IPS-18a (cell line): ENCODE results near the gene ALS2.
"Not testable (repeated sequence)": the region's sequence is repeated elsewhere in the genome, so short reads cannot be mapped to it uniquely, and the experiment has no call there.

Source experiments
- H3K27ac ChIP-seq: one replicate; pipeline ENCODE4 v1.5.1; 2013; ENCODE audit warnings: low read length
- H3K27me3 ChIP-seq: one replicate; pipeline ENCODE4 v1.6.1; 2013; ENCODE audit warnings: mild to moderate bottlenecking, low read length; ENCODE audit not compliant: control insufficient read depth, insufficient read depth
- H3K36me3 ChIP-seq: one replicate; pipeline ENCODE4 v1.6.1; 2013; ENCODE audit warnings: low read depth, low read length; ENCODE audit not compliant: control insufficient read depth
- H3K4me1 ChIP-seq: one replicate; pipeline ENCODE4 v1.6.1; 2013; ENCODE audit warnings: low read depth, low read length; ENCODE audit not compliant: control insufficient read depth
- H3K4me3 ChIP-seq: one replicate; pipeline ENCODE4 v1.5.1; 2013; ENCODE audit warnings: low read length
- H3K9ac ChIP-seq: one replicate; pipeline ENCODE4 v1.6.1; 2013; ENCODE audit warnings: mild to moderate bottlenecking, low read length, moderate library complexity
- H3K9me3 ChIP-seq: one replicate; pipeline ENCODE4 v1.6.1; 2013; ENCODE audit warnings: low read depth, low read length; ENCODE audit not compliant: control insufficient read depth

ALS2 gene

DNA sequence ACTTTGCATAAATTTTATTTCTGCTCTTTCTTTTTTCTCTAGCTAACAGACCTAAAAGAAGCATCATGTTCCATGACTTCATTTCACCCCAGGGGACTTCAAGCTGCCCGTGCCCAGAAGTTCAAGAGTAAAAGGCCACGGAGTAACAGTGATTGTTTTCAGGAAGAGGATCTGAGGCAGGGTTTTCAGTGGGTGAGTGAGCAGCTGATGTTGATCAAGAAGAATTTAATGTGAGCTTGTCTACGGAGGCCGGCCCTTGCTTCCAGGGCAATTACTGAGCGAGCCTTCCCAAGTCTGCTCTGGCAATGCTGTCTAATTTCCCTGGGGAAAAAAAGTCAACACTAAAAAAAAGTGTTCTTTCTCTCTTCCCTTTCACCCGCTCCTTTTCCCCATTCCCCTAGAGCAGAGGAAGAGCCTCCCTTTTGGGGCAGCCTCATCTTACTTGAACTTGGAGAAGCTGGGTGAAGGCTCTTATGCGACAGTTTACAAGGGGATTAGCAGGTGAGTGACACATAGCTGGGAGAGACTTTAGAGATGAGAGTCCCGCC, 26.8 kb upstream of the ALS2 start:
- H3K27ac ChIP-seq, result no peak overlapping the region
- no peaks in the 10 kb centered on the region for H3K27me3 ChIP-seq
- no peak overlapping the region for H3K4me3 ChIP-seq
- H3K9me3 ChIP-seq, result no peaks in the 10 kb centered on the region
- H3K36me3 ChIP-seq, result no peaks in the 10 kb centered on the region
- peaks cover 13% of the 10 kb centered on the region for H3K4me1 ChIP-seq
- H3K9ac ChIP-seq, result no peak overlapping the region

DNA sequence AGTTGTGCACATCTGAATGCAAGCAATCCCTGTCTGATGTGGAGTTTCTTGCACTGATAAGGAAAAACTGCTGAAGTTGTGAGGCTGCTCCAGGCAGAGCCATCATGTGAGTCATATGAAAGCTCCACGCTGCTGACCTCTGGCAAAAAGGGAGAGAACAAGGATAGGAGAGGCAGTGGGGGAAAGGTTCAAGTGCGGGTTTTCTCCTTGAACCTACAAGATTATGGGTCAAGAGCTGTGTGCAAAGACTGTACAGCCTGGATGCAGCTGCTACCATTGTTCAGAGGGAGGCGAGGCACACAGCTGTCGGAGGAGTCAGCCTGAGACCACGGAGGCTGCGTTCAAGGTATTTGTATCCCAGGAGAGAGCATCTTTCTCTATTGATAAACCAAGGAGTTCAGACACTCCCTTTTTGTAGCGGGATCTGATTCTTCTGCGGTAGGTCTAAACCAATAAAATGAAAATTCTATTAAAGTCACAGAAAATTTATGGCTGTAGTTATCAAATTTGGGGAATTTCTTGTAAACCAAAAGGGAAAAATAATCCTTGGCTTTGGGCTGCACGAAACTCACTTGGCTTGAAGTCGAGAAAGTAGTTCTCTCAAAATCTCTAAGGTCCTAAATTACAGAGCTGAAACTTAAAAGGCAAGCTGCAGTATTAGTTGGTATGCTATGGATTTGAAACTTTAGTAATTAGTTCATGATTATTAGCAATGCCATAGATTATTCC, 25.9 kb upstream of the ALS2 start, which contains the start of gene CDK15:
TSS of gene CDK15 (plus strand) at position 96 of the 729 bp plus-strand sequence. CDS start at position 224, 128 bp downstream.
- Histone ChIP-seq H3K9ac (no peak within 1 kb of the TSS), H3K4me1 (peaks cover 13% of the 10 kb centered on the region), H3K4me3 (no peak within 1 kb of the TSS), H3K27me3 (no peaks in the 10 kb centered on the region), H3K27ac (no peak within 1 kb of the TSS), H3K9me3 (no peaks in the 10 kb centered on the region), H3K36me3 (no peaks in the 10 kb centered on the region)

DNA sequence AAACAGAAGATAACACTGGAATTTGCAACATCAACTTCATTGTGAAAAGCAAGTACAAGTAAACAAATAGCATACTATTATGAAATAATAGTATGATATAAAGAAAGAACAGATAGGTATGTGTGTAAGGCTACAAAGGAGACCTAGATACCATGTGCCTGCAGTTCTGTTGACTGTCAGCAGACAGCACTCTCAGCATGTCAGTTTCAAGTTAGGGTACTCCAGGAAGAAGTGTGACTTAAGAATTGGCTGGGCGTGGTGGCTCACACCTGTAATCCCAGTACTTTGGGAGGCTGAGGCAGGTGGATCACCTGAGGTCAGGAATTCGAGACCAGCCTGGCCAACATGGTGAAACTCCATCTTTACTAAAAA, 18.2 kb upstream of the ALS2 start:
- H3K9me3 ChIP-seq, H3K27ac ChIP-seq, H3K36me3 ChIP-seq, H3K27me3 ChIP-seq, H3K4me3 ChIP-seq, H3K9ac ChIP-seq, H3K4me1 ChIP-seq: not testable (repeated sequence)

DNA sequence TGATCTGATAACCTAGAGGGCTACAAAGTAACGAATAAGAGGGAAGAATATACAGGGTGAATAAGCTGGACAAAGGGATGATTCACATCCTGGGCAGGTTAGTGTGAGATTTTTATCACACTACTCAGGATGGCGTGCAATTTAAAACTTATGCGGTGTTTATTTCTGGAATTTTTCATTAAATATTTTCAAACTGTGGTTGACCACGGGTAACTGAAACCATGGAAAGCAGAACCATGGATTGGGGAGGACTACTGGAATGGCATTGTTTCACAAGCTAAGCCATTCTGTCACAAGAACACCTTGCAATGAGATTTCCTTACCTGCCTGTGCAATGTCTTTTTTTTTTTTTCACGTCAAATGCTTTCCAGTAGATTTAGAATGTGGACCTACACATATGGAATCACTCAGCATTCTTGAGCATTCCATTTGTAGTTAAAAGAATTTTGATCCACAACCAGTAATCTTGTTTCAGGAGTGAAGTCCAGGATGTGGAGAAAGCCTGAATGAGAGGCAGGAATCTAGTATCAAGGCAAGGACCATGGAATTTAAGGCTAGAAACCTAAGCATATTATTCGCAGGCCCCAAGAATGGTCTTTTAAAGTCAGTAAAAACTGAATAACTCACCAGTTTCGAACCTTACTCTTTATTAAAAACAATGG, 17.6 kb upstream of the ALS2 start:
- Histone ChIP-seq H3K9ac (no peak overlapping the region), H3K4me1 (no peaks in the 10 kb centered on the region), H3K27me3 (no peaks in the 10 kb centered on the region), H3K9me3 (no peaks in the 10 kb centered on the region), H3K36me3 (no peaks in the 10 kb centered on the region), H3K27ac (no peak overlapping the region), H3K4me3 (no peak overlapping the region)

DNA sequence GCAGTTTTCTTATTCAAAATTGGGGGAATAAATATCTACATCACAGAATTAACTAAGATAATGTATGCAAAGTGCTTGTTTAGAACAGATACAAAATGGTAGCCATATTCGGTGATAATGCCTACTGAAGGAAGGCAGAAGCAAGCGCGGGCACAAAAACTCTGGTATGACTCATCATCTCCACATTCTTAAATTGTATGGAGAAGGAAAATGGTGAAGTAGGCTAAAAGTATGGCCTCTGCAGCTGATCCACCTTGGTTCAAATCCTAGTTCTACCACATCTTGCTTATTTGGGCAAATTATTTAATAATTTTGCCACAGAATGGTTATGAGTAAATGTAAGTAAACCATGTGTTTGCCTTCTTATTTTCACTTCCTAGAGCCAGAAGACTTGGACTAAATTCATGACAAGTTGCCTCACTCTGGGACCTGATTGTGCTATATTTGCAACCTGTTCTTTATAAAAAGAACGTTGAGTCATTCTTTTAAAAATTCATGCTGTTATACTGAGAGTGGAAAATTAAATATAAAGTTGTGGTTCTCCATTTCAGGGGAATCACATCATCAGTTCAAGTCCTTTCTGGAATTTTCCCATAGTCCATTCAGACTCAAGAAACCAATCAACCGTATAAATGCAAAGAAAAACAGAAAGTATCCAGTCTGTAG, 16.6 kb upstream of the ALS2 start:
- Histone ChIP-seq H3K27me3 (no peaks in the 10 kb centered on the region), H3K27ac (no peak overlapping the region), H3K9me3 (no peaks in the 10 kb centered on the region), H3K36me3 (no peaks in the 10 kb centered on the region), H3K4me3 (no peak overlapping the region), H3K4me1 (no peaks in the 10 kb centered on the region), H3K9ac (no peak overlapping the region)

DNA sequence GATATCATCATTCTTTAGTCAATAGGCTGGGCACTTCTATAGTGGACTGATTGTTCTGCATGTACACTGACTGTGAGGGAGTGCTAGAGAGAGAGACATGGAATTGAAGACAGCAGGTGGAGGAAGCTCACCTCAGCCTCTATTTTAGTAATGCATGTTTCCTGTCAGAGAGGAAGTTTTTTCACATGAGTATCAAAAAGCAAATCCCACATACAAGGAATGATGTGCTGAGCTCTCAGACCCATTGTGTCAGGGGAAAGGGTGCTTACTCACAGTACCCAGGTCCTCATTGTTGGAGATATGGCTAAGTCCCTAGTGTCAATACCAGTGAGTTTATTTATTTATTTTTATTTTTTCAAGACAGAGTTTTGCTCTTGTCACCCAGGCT, 15.7 kb upstream of the ALS2 start:
- Histone ChIP-seq H3K36me3 (no peaks in the 10 kb centered on the region), H3K27ac (no peak overlapping the region)

DNA sequence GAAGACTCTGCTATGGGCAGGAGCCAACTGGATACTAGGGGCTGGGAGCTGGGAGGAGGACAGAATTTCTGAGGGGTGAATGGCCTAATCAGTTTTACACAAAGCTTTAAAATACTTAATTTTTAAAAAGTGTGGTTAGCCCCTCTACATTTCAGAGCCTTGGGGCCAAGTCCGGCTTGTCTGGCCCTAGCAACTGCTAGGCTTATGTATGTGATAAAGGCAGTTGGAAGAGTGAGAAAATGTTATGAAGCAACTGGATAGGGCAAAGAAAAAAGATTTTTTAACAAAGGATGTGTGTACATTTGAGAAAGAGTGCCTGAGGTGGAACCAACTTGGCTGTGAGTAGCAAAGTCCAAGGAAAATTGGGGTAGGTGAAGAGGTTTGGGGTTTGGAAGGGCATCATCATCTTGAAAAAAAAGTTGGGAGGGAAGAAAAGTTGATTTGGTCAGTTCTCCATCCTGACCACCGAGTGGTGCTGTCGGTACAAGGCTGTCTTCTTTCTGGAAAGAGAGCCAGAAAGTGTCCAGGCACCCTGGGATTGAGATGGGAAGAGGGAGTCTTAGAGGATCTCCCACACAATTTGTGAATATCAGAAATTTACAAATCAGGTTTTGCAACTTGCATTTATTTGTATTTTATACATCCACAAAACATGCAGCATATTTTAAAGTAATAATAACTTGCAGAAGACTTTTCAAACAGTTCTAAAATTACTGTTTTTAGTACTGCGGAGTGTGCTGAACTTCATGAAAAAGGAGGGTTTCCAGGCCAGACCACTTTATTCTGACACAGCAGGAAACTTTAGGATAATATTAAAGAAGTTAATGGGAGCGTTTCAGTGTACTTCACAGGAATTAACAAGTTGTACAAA, 15.1 kb upstream of the ALS2 start:
- Histone ChIP-seq H3K9me3 (no peaks in the 10 kb centered on the region), H3K4me1 (no peaks in the 10 kb centered on the region), H3K9ac (no peak overlapping the region), H3K27me3 (no peaks in the 10 kb centered on the region), H3K27ac (no peak overlapping the region), H3K4me3 (no peak overlapping the region), H3K36me3 (no peaks in the 10 kb centered on the region)

More for the DNA sequence above, 15.7 kb upstream of the ALS2 start:
- Histone ChIP-seq H3K9ac (no peak overlapping the region), H3K4me3 (no peak overlapping the region), H3K4me1 (no peaks in the 10 kb centered on the region), H3K9me3 (no peaks in the 10 kb centered on the region), H3K27me3 (no peaks in the 10 kb centered on the region)

DNA sequence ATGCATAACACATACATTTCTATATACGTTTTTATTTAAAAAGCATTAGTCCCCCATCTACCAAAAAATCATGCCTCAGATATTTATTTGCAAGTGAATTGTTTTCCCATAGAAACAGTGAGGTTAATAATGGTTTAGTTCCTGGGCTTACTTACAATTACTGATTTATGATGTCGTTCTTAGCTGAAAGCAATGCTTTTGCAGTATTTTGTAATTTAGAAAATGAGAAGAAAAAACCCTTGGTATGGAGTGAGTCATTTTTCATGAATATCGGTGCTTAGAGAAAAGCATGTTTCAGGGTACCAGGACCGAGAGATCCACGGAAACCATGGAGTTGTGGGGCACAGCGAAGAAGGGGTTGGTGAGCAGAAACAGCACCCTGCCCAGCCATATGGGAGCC, 13.6 kb upstream of the ALS2 start:
- no peak overlapping the region for H3K4me3 ChIP-seq
- no peaks in the 10 kb centered on the region for H3K9me3 ChIP-seq
- H3K9ac ChIP-seq, result no peak overlapping the region
- no peaks in the 10 kb centered on the region for H3K36me3 ChIP-seq
- no peaks in the 10 kb centered on the region for H3K4me1 ChIP-seq
- no peak overlapping the region for H3K27ac ChIP-seq
- no peaks in the 10 kb centered on the region for H3K27me3 ChIP-seq

DNA sequence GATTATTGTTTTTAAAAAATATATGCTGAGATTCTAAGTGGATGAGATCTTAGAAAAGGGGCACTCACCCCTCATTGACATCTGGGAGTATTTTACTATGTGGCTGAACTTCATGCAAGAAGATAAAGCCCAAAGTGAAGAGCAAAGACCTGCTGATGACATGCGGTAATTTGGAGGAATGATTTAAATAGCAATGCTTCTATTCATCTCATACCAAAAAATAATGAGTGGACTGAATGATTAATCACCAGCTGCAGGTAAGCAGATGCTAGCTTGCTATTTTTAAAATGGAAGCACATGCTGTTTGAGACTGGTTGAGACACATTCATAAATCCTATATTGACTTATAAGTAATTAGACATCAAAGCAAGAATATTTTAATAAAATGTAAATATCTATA, 12.9 kb upstream of the ALS2 start:
- Histone ChIP-seq H3K9me3 (no peaks in the 10 kb centered on the region), H3K27ac (no peak overlapping the region), H3K36me3 (no peaks in the 10 kb centered on the region), H3K27me3 (no peaks in the 10 kb centered on the region), H3K9ac (no peak overlapping the region), H3K4me3 (no peak overlapping the region), H3K4me1 (no peaks in the 10 kb centered on the region)

DNA sequence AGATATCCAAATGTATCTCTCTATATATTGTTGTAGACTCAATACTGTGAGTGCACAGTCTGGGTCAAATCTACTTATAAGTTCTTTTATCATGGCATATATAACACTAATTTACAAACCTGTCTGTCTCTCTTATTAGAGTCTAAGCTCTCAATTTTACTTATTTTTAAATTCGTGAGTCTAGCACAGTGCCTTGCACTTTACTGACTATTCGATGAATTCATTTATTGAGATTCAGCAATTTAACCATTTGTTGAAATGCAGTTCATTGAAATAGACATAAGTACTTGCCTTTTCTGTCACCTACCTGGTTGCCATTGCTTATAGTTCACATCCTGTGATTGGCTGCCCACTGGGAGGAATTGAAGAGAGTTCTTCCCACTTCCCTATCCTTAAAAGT, 10.3 kb upstream of the ALS2 start:
- Histone ChIP-seq H3K27me3 (no peaks in the 10 kb centered on the region), H3K4me1 (no peaks in the 10 kb centered on the region), H3K9ac (no peak overlapping the region), H3K27ac (no peak overlapping the region), H3K36me3 (no peaks in the 10 kb centered on the region), H3K9me3 (no peaks in the 10 kb centered on the region), H3K4me3 (no peak overlapping the region)

DNA sequence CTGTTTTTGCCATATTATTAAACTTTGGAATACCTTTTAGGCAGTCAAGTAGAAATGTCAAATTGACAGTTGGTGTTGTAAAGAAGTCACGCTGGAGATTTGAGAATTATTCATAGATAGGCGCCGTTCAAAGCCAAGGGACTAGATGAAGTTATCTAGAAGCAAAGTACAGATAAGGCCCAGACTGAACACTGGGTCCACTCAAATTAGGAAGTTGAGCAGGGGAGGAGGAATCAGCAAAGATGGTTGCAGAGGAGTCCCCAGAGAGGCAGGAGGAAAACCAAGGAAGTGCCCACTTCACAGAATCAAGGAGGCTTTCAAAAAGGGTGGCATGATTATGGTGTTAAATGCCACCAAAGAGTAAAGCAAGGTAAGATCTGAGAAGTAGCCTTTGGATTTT, 9.6 kb upstream of the ALS2 start:
- Histone ChIP-seq H3K4me1 (no peaks in the 10 kb centered on the region), H3K27ac (no peak overlapping the region)

More for the DNA sequence above, 9.6 kb upstream of the ALS2 start:
- no peaks in the 10 kb centered on the region for H3K9me3 ChIP-seq
- H3K27me3 ChIP-seq, result no peaks in the 10 kb centered on the region
- H3K36me3 ChIP-seq, result no peaks in the 10 kb centered on the region
- H3K9ac ChIP-seq, result no peak overlapping the region
- no peak overlapping the region for H3K4me3 ChIP-seq
